ENCODE results near the gene C6orf62.

DNA sequence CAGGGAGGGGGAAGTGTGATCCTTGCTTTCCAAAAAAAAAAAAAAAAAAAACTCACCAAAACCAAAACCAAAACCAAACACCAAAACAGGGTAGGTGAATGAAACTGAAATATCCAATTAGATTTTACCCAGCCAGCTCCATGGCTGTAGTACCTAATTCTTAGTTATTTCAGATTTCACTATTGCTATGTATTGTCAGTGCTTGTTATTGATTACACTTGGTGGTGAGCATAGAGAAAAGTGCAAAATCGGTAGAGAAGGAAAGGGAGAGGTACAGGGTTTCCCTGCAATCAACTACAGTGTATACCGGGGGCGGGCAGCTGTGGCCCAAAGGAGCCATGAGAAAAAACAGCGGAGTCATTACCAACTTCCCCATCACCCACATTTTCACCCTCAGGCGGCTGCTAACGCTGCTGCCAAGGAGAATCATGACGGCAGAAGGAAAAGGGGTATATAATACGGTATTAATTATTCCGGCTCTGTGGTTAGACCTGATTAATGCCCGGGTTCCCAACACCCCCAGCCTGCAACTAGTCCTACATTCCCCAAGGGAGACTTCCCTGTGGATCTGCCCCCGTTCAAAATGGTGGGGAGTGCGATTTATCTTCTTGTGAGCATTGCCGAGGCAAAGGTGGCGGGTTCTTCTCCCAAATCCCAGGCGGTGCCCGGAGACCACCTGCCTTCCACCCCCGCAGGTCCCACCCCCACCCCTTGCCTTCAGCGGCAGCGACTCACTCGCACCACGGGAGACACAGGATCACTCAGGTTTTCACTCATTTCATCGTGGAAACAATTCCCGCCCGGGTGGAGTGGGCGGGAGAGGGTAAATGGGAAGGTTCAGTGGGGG lies at the start of gene C6orf62:
- TF ChIP-seq ZNF70 (CRISPR knock-in tag; IDR thresholded peaks at IDR 0.05) = no peak
- TF ChIP-seq, protein P1, sequence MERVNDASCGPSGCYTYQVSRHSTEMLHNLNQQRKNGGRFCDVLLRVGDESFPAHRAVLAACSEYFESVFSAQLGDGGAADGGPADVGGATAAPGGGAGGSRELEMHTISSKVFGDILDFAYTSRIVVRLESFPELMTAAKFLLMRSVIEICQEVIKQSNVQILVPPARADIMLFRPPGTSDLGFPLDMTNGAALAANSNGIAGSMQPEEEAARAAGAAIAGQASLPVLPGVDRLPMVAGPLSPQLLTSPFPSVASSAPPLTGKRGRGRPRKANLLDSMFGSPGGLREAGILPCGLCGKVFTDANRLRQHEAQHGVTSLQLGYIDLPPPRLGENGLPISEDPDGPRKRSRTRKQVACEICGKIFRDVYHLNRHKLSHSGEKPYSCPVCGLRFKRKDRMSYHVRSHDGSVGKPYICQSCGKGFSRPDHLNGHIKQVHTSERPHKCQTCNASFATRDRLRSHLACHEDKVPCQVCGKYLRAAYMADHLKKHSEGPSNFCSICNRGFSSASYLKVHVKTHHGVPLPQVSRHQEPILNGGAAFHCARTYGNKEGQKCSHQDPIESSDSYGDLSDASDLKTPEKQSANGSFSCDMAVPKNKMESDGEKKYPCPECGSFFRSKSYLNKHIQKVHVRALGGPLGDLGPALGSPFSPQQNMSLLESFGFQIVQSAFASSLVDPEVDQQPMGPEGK (CRISPR knock-in tag; IDR thresholded peaks at IDR 0.05; ENCODE audit: borderline replicate concordance) = 0 out of 2 replicates have a peak, but pooled peaks have one; percentile 9
- TF ChIP-seq, protein P2, sequence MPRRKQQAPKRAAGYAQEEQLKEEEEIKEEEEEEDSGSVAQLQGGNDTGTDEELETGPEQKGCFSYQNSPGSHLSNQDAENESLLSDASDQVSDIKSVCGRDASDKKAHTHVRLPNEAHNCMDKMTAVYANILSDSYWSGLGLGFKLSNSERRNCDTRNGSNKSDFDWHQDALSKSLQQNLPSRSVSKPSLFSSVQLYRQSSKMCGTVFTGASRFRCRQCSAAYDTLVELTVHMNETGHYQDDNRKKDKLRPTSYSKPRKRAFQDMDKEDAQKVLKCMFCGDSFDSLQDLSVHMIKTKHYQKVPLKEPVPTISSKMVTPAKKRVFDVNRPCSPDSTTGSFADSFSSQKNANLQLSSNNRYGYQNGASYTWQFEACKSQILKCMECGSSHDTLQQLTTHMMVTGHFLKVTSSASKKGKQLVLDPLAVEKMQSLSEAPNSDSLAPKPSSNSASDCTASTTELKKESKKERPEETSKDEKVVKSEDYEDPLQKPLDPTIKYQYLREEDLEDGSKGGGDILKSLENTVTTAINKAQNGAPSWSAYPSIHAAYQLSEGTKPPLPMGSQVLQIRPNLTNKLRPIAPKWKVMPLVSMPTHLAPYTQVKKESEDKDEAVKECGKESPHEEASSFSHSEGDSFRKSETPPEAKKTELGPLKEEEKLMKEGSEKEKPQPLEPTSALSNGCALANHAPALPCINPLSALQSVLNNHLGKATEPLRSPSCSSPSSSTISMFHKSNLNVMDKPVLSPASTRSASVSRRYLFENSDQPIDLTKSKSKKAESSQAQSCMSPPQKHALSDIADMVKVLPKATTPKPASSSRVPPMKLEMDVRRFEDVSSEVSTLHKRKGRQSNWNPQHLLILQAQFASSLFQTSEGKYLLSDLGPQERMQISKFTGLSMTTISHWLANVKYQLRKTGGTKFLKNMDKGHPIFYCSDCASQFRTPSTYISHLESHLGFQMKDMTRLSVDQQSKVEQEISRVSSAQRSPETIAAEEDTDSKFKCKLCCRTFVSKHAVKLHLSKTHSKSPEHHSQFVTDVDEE (CRISPR knock-in tag; IDR thresholded peaks at IDR 0.05) = no peak

Data from SK-N-SH treated with all-trans-retinoic acid at 6 μM for 48 hours (cell line).